ENCODE measurements around the gene PPP2R5D.

The PPP2R5D gene

GRCh38 chr6:42959917-42960242 is 24.5 kb upstream of the PPP2R5D start:
- peak overlapping the region; percentile 55 for H3K4me3 ChIP-seq (ENCODE audit: low read length)
- no peak for TF ChIP-seq CTCF (conservative IDR thresholded peaks at IDR 0.05; ENCODE audit: low read length)
- DNase-seq (ENCODE audit: low read depth): no peak

- no peak for TF ChIP-seq CTCF (conservative IDR thresholded peaks at IDR 0.05; ENCODE audit: low read length)
- no peak for DNase-seq (ENCODE audit: low read depth)
- peak within 1 kb of the TSS; percentile 55 for H3K4me3 ChIP-seq (ENCODE audit: low read length)
These were observed 23.9 kb upstream of the PPP2R5D start, which contains the start of gene GNMT for GRCh38 chr6:42960243-42961019. Gene GNMT, plus strand, starts transcription at chr6:42960754. Its CDS starts 14 bp downstream, at chr6:42960768.

- H3K4me3 ChIP-seq (ENCODE audit: low read length): peak overlapping the region; percentile 55
- TF ChIP-seq CTCF (conservative IDR thresholded peaks at IDR 0.05; ENCODE audit: low read length): no peak
- DNase-seq (ENCODE audit: low read depth): no peak
These were observed 23.3 kb upstream of the PPP2R5D start for GRCh38 chr6:42961020-42961470.

- TF ChIP-seq CTCF (conservative IDR thresholded peaks at IDR 0.05; ENCODE audit: low read length): no peak
- no peak overlapping the region for H3K4me3 ChIP-seq (ENCODE audit: low read length)
- no peak for DNase-seq (ENCODE audit: low read depth)
These were observed 22.3 kb upstream of the PPP2R5D start for GRCh38 chr6:42962096-42962495.

GRCh38 chr6:42962502-42963178 is 21.7 kb upstream of the PPP2R5D start:
- no peak for DNase-seq (ENCODE audit: low read depth)
- no peak overlapping the region for H3K4me3 ChIP-seq (ENCODE audit: low read length)
- TF ChIP-seq CTCF (conservative IDR thresholded peaks at IDR 0.05; ENCODE audit: low read length): no peak

- DNase-seq (ENCODE audit: low read depth): no peak
- TF ChIP-seq CTCF (conservative IDR thresholded peaks at IDR 0.05; ENCODE audit: low read length): no peak
- H3K4me3 ChIP-seq (ENCODE audit: low read length): no peak overlapping the region
These were observed 21.1 kb upstream of the PPP2R5D start for GRCh38 chr6:42963179-42963854.

Measured in AG10803 (cell line).